GM12878 (cell line): ENCODE data around the gene ZNF672. TPM values are rescaled to one million over a fixed set of nuclear protein-coding genes. Genes with fewer than 3 reads are reported as not detected.

ENCODE experiments used
- ATAC-seq: fragments of 200-7000 bp; cut with Tn5 transposase; 3 replicates; pipeline ENCODE4 v1.9.1; 2020; ENCODE audit warnings: mild to moderate bottlenecking, moderate library complexity
- BruUV-seq: library from RNA; stranded (reverse); fragments of 400-500 nt; replicated peaks from 2 replicates; lab custom pipeline; 2021; lab: Mats Ljungman, UMichigan
- CTCF ChIA-PET: fragments of 300-600 bp; sonication (Branson Sonifier 250); formaldehyde crosslinking; extraction: SDS; loops from one replicate; lab custom pipeline; 2021; ENCODE audit warnings: inconsistent platforms; lab: Yijun Ruan, JAX
- POLR2A ChIA-PET: fragments of 350-600 bp; formaldehyde crosslinking; extraction: SDS; loops from one replicate; lab custom pipeline; 2021; ENCODE audit warnings: inconsistent platforms; lab: Charles Lee
- RAD21 ChIA-PET: fragments of 300-600 bp; sonication (Branson Sonifier 250); formaldehyde crosslinking; loops from one replicate; lab custom pipeline; 2023; ENCODE audit warnings: antibody characterized with exemption; ENCODE audit not compliant: unreplicated experiment; lab: Charles Lee
- SMC1A ChIA-PET: fragments of 300-600 bp; sonication (Branson Sonifier 250); formaldehyde crosslinking; loops from one replicate; lab custom pipeline; 2023; ENCODE audit not compliant: unreplicated experiment, uncharacterized antibody; lab: Charles Lee
- DNase-seq: peaks from one replicate; pipeline ENCODE4 v3.0.0-alpha.2; 2011; ENCODE audit warnings: low read depth, low spot score
- FAIRE-seq: peaks from 3 replicates; lab custom pipeline; 2011; peaks lifted over from hg19 to GRCh38; lab: Jason Lieb, UNC
- H2AFZ ChIP-seq: 2 replicates; pipeline ENCODE4 v1.6.0; 2011; ENCODE audit warnings: low read depth, low read length, control low read depth; ENCODE audit not compliant: control insufficient read depth
- H3K27ac ChIP-seq: 2 replicates; pipeline ENCODE4 v1.5.1; 2011; ENCODE audit warnings: control low read depth; ENCODE audit not compliant: control insufficient read depth, insufficient read depth
- H3K27me3 ChIP-seq, 2 experiments: replicated peaks in 1 of 2; 2 replicates each; pipeline versions ENCODE4 v1.6.0 to v1.6.1; 2011; ENCODE audit warnings: low read length in 1 of 2; ENCODE audit not compliant: control insufficient read depth in 2 of 2, insufficient read depth in 2 of 2
- H3K36me3 ChIP-seq, 2 experiments: 2 replicates each; pipeline ENCODE4 v1.5.1; 2011; ENCODE audit warnings: low read length in 1 of 2; ENCODE audit not compliant: control insufficient read depth in 2 of 2, insufficient read depth in 2 of 2
- H3K4me1 ChIP-seq: 2 replicates; pipeline ENCODE4 v1.6.1; 2011; ENCODE audit warnings: mild to moderate bottlenecking, low read length, moderate library complexity, mixed read lengths; ENCODE audit not compliant: control insufficient read depth, insufficient read depth
- H3K4me2 ChIP-seq: 2 replicates; pipeline ENCODE4 v1.6.0; 2011; ENCODE audit warnings: control low read depth; ENCODE audit not compliant: control insufficient read depth, insufficient read depth
- H3K4me3 ChIP-seq: fragments of 200-600 bp; sonication (generic); 2 replicates; pipeline ENCODE4 v1.5.1; 2016
- H3K79me2 ChIP-seq: 2 replicates; pipeline ENCODE4 v1.6.0; 2011; ENCODE audit warnings: low read length; ENCODE audit not compliant: control insufficient read depth, insufficient read depth
- H3K9ac ChIP-seq: 2 replicates; pipeline ENCODE4 v1.8.0; 2011; ENCODE audit warnings: low read length, control low read depth, mixed read lengths; ENCODE audit not compliant: control insufficient read depth, insufficient read depth
- H3K9me3 ChIP-seq: replicated peaks from 3 replicates; pipeline ENCODE4 v1.5.1; 2011; ENCODE audit warnings: mild to moderate bottlenecking, low read length; ENCODE audit not compliant: control insufficient read depth, insufficient read depth
- H4K20me1 ChIP-seq: 2 replicates; pipeline ENCODE4 v1.6.0; 2011; ENCODE audit not compliant: control insufficient read depth, insufficient read depth
- ATF3 ChIP-seq: IDR thresholded peaks from 2 replicates; pipeline ENCODE4 v1.6.1; 2011; ENCODE audit warnings: low read depth, mild to moderate bottlenecking, low read length, moderate library complexity, borderline replicate concordance; ENCODE audit errors: extremely low read depth
- BCL3 ChIP-seq: IDR thresholded peaks from 2 replicates; pipeline ENCODE4 v1.6.1; 2011; ENCODE audit warnings: borderline replicate concordance, low read depth, mild to moderate bottlenecking, moderate library complexity, low read length; ENCODE audit not compliant: insufficient read depth, poor library complexity, severe bottlenecking
- E2F8 ChIP-seq: fragments of 450-650 bp; IDR thresholded peaks from 2 replicates; pipeline ENCODE4 v1.6.1; 2018; ENCODE audit warnings: mild to moderate bottlenecking, low read depth, moderate library complexity; ENCODE audit not compliant: partially characterized antibody
- EED ChIP-seq: sonication (generic); IDR thresholded peaks from 2 replicates; pipeline ENCODE4 v1.6.1; 2016; ENCODE audit warnings: antibody characterized with exemption, low read depth
- PBX3 ChIP-seq: IDR thresholded peaks from 2 replicates; pipeline ENCODE4 v1.6.1; 2011; ENCODE audit warnings: mild to moderate bottlenecking, low read depth, low read length, moderate library complexity; ENCODE audit not compliant: insufficient replicate concordance
- RB1 ChIP-seq: fragments of 450-650 bp; formaldehyde crosslinking; IDR thresholded peaks from 2 replicates; pipeline ENCODE4 v1.6.1; 2017; ENCODE audit warnings: mild to moderate bottlenecking, borderline replicate concordance
- RBBP5 ChIP-seq: fragments of 200-600 bp; sonication (generic); conservative IDR thresholded peaks from 2 replicates; pipeline ENCODE4 v1.6.1; 2016
- SP1 ChIP-seq: IDR thresholded peaks from one replicate; pipeline ENCODE4 v1.6.1; 2011; ENCODE audit warnings: low read depth, low read length
- ZNF622 ChIP-seq: fragments of 450-650 bp; IDR thresholded peaks from 2 replicates; pipeline ENCODE4 v1.6.1; 2017; ENCODE audit warnings: mild to moderate bottlenecking, inconsistent platforms
- ZSCAN29 ChIP-seq: fragments of 450-650 bp; IDR thresholded peaks from 2 replicates; pipeline ENCODE4 v1.6.1; 2017; ENCODE audit warnings: mild to moderate bottlenecking, moderate library complexity
- whole genome bisulfite sequencing: methylation state at CpG from one replicate; pipeline ENCODE4 v1.1.6; 2016; ENCODE audit warnings: low lambda C conversion rate; ENCODE audit not compliant: insufficient replicate concordance, insufficient coverage; ENCODE audit errors: missing lambda C conversion rate; 5-methylcytosine and 5-hydroxymethylcytosine counted together
- in situ Hi-C: fragments of 300-500 bp; cut with MboI; formaldehyde crosslinking; loops from 9 replicates; pipeline ENCODE4 v1.14.3; 2018; ENCODE audit warnings: mixed read lengths
- intact Hi-C: fragments of 100-400 bp; cut with micrococcal nuclease; formaldehyde crosslinking; loops from one replicate; pipeline ENCODE4 v1.14.2; 2022; ENCODE audit not compliant: unreplicated experiment
- polyA plus RNA-seq, 11 experiments: library from polyadenylated mRNA; depleted of rRNA in 4 of 11; unstranded in 6 of 11; stranded (reverse) in 5 of 11; fragments of >200 nt; fragmentation: Nextera tagmentation in 4 of 11; fragmentation: Illumina TruSeq in 1 of 11; extraction: Ambion mirVana in 4 of 11; extraction: Trizol in 1 of 11; gene quantifications; 1 replicate in 1 of 11; 2 replicates in 10 of 11; pipeline versions ENCODE4 v1.2.1 to v1.2.3, GENCODE V29; 2011 to 2016; ENCODE audit warnings: inconsistent platforms in 2 of 11, missing spikeins in 2 of 11, low read depth in 1 of 11
- total RNA-seq, 4 experiments: library from RNA; depleted of rRNA in 3 of 4; stranded (reverse); fragments of >200 nt in 3 of 4; fragmentation: Illumina TruSeq in 1 of 4; extraction: Trizol in 1 of 4; gene quantifications; 2 replicates each; pipeline versions ENCODE4 v1.2.1 to v1.2.3, GENCODE V29; 2013 to 2021

The ZNF672 gene
- total and polyA plus RNA-seq, 10 of the 15 experiments (the other 5 are each of a cell fraction or from before 2014, with no cell fraction given): 2.9 to 51.3 (median 39.8) TPM

GRCh38 chr1:248800459-248800858, 37.6 kb upstream of the ZNF672 start (continued):
- no peak for TF ChIP-seq E2F8

- Histone ChIP-seq H3K9ac (no peak overlapping the region), H3K4me2 (no peak overlapping the region), H3K4me3 (no peak overlapping the region), H3K27ac (no peak overlapping the region), H3K79me2 (no peaks in the 10 kb centered on the region), H3K36me3 (no peaks in the 10 kb centered on the region), H4K20me1 (no peaks in the 10 kb centered on the region), H3K27me3 (no peaks in the 10 kb centered on the region), H2AFZ (no peak overlapping the region), H3K4me1 (peaks cover 26% of the 10 kb centered on the region), H3K9me3 (peaks cover 4% of the 10 kb centered on the region; the same call in 2 of the 3 replicates)
- no TSS peak for BruUV-seq
- ATAC-seq: no peak
- FAIRE-seq: no peak
- in situ Hi-C loops (no loop called here), intact Hi-C loops (loop anchor here (5.0 kb wide), 1 partner anchor 150 kb away; no protein-coding TSS in a partner anchor)
- DNase-seq: no peak
- WGBS: 97% methylated on average over 6 of the region's 6 CpGs
- CTCF ChIA-PET: interaction anchor here (0.5 to 1.0 kb wide), 2 partner anchors 99 to 106 kb away, joined by 3 read pairs; no protein-coding TSS in a partner anchor
- no peak for TF ChIP-seq PBX3
- no peak for TF ChIP-seq E2F8
- no peak for TF ChIP-seq EED
- no peak for TF ChIP-seq SP1
- TF ChIP-seq RB1: no peak
- TF ChIP-seq ATF3: no peak
- no peak for TF ChIP-seq ZSCAN29
- TF ChIP-seq BCL3: no peak
- no peak for TF ChIP-seq RBBP5
- no peak for TF ChIP-seq ZNF622
- RAD21 ChIA-PET: no interaction called here
- POLR2A ChIA-PET: no interaction called here
- SMC1A ChIA-PET: interaction anchor here (1.0 kb wide), 1 partner anchor 16 kb away, joined by 3 read pairs; no protein-coding TSS in a partner anchor
Measured at GRCh38 chr1:248802454-248802853, 35.6 kb upstream of the ZNF672 start.
